IPS-15b (cell line): ENCODE results near the gene NRBP1.
"Not testable (repeated sequence)": the region's sequence is repeated elsewhere in the genome, so short reads cannot be mapped to it uniquely, and the experiment has no call there.

Experiments used
- H3K27me3 ChIP-seq: one replicate; pipeline ENCODE4 v1.6.1; 2013; ENCODE audit warnings: low read length; ENCODE audit not compliant: control insufficient read depth, insufficient read depth
- H3K36me3 ChIP-seq: one replicate; pipeline ENCODE4 v1.6.1; 2013; ENCODE audit warnings: low read length; ENCODE audit not compliant: control insufficient read depth, insufficient read depth
- H3K4me1 ChIP-seq: one replicate; pipeline ENCODE4 v1.6.1; 2013; ENCODE audit warnings: mild to moderate bottlenecking, low read length; ENCODE audit not compliant: control insufficient read depth, insufficient read depth
- H3K4me3 ChIP-seq: one replicate; pipeline ENCODE4 v1.5.1; 2013; ENCODE audit warnings: low read depth, low read length
- H3K9ac ChIP-seq: one replicate; pipeline ENCODE4 v1.6.1; 2013; ENCODE audit warnings: low read depth, mild to moderate bottlenecking, low read length
- H3K9me3 ChIP-seq: one replicate; pipeline ENCODE4 v1.6.1; 2013; ENCODE audit warnings: mild to moderate bottlenecking, low read length; ENCODE audit not compliant: control insufficient read depth, insufficient read depth

Gene NRBP1

GRCh38 chr2:27400348-27401135, 27.9 kb upstream of the NRBP1 start:
- Histone ChIP-seq H3K27me3 (no peaks in the 10 kb centered on the region), H3K36me3 (peaks cover 3% of the 10 kb centered on the region), H3K4me3 (no peak overlapping the region), H3K9ac (no peak overlapping the region), H3K4me1 (no peaks in the 10 kb centered on the region), H3K9me3 (no peaks in the 10 kb centered on the region)

- peak overlapping the region; percentile 84 for H3K4me3 ChIP-seq
- peaks cover 5% of the 10 kb centered on the region for H3K36me3 ChIP-seq
- no peaks in the 10 kb centered on the region for H3K9me3 ChIP-seq
- no peak overlapping the region for H3K9ac ChIP-seq
- no peaks in the 10 kb centered on the region for H3K27me3 ChIP-seq
- H3K4me1 ChIP-seq: peaks cover 4% of the 10 kb centered on the region
Observed at GRCh38 chr2:27407798-27408491, 20.5 kb upstream of the NRBP1 start.

DNA sequence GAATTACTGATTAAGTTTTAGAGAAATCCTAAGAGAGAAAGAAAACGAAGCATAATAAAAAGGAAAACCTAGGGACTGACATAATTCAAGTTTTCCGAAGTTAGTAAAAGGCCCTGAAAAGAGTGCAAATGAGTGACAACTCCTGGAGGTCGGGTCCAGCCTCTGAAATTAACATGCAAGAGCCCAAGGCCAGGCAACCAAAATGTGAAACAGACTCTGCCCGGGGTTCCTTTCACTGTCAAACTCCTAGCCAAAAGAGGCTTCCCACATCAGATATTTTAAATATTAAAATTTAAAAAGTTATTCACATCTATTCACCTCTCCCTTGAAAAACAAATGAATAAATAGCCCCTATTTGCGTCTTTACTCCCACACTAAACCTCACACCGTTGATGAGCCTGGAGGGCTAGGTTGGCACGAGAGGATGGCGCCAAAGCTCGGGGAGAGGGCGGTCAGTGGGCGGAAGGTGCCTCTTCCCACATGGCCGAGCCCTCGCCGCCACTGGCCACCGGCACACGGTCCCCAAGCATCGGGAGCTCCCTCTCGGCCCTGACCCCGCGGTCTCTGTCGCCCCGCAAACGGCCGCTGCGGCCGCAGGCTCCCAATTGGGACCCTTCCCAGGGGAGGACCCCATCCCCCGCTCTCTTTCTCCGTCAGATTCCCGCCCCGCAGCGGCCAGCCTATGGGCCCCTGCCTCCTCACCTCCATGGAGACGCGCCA, 19.7 kb upstream of the NRBP1 start:
- Histone ChIP-seq H3K9me3 (no peaks in the 10 kb centered on the region), H3K36me3 (peaks cover 5% of the 10 kb centered on the region), H3K4me1 (peaks cover 4% of the 10 kb centered on the region)

DNA sequence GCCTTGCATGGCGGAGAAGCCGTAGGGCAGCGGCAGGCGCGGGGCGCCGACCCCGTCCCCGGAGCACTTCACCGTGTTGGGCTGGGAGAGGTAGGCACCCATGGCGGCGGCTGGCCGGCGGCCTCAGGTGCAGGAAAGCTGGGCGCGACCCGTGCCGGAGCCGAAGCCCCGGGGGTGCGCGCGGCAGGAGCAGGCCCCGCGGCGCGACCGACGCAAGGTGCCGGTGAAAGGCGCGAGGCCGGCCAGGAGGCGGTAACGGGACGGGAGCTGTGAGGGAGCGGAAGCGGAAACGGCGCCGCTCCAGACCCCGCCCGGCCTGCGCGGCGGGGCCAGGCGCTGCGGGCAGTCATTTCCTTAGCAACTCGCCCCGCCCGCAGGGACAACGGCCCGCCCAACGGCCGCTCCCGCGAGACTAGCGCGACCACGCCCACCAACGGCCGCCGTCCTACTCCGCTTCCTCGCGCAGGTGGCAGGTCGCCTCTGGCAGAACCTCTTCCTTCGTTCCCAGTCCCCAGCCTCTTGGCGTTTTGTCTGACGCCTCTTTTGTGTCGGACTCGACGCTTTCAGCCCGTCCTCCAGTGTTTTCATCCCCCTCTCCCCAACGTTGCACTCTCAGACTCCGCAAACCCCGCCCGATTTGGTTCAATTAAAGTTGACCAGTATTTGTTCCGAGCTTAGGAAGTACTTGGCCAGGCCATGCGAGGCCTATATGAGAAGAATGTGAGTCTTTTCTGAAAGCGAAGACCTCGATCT, 18.9 kb upstream of the NRBP1 start, which contains the start of gene PPM1G:
Gene PPM1G (minus strand): TSS at position 271 of the 753 bp plus-strand sequence. CDS start 169 bp downstream, at position 102.
- Histone ChIP-seq H3K9me3 (no peaks in the 10 kb centered on the region), H3K9ac (peak within 1 kb of the TSS; percentile 81), H3K4me3 (peak within 1 kb of the TSS; percentile 84), H3K27me3 (no peaks in the 10 kb centered on the region), H3K36me3 (peaks cover 5% of the 10 kb centered on the region), H3K4me1 (peaks cover 4% of the 10 kb centered on the region)

More for the DNA sequence above, 19.7 kb upstream of the NRBP1 start:
- H3K27me3 ChIP-seq: no peaks in the 10 kb centered on the region
- H3K4me3 ChIP-seq: peak overlapping the region; percentile 84
- H3K9ac ChIP-seq: peak overlapping the region; percentile 73

- Histone ChIP-seq H3K9ac (no peak overlapping the region), H3K27me3 (no peaks in the 10 kb centered on the region), H3K4me3 (no peak overlapping the region), H3K4me1 (peaks cover 4% of the 10 kb centered on the region), H3K9me3 (no peaks in the 10 kb centered on the region), H3K36me3 (peaks cover 5% of the 10 kb centered on the region)
Observed at GRCh38 chr2:27412419-27413152, 15.8 kb upstream of the NRBP1 start.

DNA sequence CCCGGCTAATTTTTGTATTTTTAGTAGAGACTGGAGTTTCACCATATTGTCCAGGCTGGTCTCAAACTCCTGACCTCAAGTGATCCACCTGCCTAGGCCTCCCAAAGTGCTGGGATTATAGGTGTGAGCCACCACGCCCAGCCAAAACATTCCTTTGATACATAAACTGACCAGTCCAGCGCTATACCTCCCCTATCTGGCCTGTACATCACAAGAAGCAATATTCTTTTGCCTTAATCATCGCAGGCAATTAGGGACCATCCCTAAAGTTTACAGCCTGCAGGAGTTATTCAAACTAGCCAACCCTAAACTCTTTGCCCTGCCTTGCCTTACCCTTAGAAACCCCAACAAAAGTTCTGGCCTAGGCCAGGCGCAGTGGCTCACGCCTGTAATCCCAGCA, 12.3 kb upstream of the NRBP1 start:
- no peaks in the 10 kb centered on the region for H3K36me3 ChIP-seq
- no peak overlapping the region for H3K9ac ChIP-seq
- no peak overlapping the region for H3K4me3 ChIP-seq
- no peaks in the 10 kb centered on the region for H3K9me3 ChIP-seq
- H3K4me1 ChIP-seq: no peaks in the 10 kb centered on the region
- H3K27me3 ChIP-seq: no peaks in the 10 kb centered on the region

GRCh38 chr2:27420996-27421395, 7.4 kb upstream of the NRBP1 start:
- H3K27me3 ChIP-seq: no peaks in the 10 kb centered on the region
- H3K36me3 ChIP-seq: no peaks in the 10 kb centered on the region
- H3K4me3 ChIP-seq: no peak overlapping the region
- H3K9ac ChIP-seq: no peak overlapping the region
- H3K9me3 ChIP-seq: no peaks in the 10 kb centered on the region
- no peaks in the 10 kb centered on the region for H3K4me1 ChIP-seq

DNA sequence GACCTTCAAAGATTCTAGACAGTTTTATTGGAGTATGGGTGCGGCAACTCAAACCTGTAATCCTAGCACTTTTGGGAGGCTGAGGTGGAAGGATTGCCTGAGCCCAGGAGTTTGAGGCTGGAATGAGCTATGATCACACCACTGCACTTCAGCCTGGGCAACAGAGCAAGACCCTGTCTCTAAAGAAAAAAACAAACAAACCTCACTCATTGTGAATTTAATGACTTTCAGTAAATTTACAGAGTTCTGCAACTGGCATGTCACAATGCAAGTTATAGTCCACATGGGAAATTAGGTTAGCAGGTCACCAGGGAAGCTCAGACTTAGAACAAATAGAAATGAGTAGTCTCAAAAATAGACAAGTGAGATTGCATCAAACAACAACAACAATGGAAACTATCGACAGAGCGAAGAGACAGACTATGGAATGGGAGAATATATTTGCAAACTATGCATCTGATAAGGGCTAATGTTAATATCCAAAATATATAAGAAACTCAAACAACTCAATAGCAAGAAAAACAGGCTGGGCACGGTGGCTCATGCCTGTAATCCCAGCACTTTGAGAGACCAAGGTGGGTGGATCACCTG, 6.7 kb upstream of the NRBP1 start:
- H3K27me3 ChIP-seq: no peaks in the 10 kb centered on the region
- no peak overlapping the region for H3K9ac ChIP-seq
- no peaks in the 10 kb centered on the region for H3K9me3 ChIP-seq
- H3K4me1 ChIP-seq: no peaks in the 10 kb centered on the region
- H3K4me3 ChIP-seq: no peak overlapping the region
- no peaks in the 10 kb centered on the region for H3K36me3 ChIP-seq

GRCh38 chr2:27422958-27423357, 5.5 kb upstream of the NRBP1 start:
- Histone ChIP-seq H3K4me1 (no peaks in the 10 kb centered on the region), H3K36me3 (no peaks in the 10 kb centered on the region), H3K9me3 (no peaks in the 10 kb centered on the region), H3K27me3 (no peaks in the 10 kb centered on the region), H3K4me3 (no peak overlapping the region), H3K9ac (no peak overlapping the region)

DNA sequence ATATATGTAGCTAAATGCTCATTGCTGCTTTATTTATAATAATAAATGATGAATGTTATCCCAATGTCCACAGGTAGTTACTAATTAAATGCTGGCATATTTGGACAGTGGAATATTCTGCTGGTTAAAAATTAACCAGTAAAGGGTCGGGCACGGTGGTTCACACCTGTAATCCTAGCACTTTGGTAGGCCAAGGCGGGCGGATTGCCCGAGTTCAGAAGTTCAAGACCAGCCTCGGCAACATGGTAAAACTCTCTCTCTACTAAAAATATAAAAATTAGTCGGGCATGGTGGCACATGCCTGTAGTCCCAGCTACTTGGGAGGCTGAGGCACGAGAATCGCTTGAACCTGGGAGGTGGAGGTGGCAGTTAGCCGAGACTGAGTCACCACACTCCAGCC, 3.4 kb upstream of the NRBP1 start:
- H3K4me1 ChIP-seq, H3K4me3 ChIP-seq, H3K36me3 ChIP-seq: not testable (repeated sequence)

More for the DNA sequence above, 3.4 kb upstream of the NRBP1 start:
- H3K9me3 ChIP-seq, H3K9ac ChIP-seq, H3K27me3 ChIP-seq: not testable (repeated sequence)
